GM19025 (cell line): ENCODE measurements around the gene PRKAB1.
"Not testable (repeated sequence)": the region's sequence is repeated elsewhere in the genome, so short reads cannot be mapped to it uniquely, and the experiment has no call there.

ENCODE experiments used
- ATAC-seq: cut with Tn5 transposase; IDR thresholded peaks from one replicate; pipeline ENCODE4 v1.9.1; 2021; ENCODE audit warnings: mild to moderate bottlenecking, low read depth, moderate library complexity; ENCODE audit not compliant: unreplicated experiment

The PRKAB1 gene

DNA sequence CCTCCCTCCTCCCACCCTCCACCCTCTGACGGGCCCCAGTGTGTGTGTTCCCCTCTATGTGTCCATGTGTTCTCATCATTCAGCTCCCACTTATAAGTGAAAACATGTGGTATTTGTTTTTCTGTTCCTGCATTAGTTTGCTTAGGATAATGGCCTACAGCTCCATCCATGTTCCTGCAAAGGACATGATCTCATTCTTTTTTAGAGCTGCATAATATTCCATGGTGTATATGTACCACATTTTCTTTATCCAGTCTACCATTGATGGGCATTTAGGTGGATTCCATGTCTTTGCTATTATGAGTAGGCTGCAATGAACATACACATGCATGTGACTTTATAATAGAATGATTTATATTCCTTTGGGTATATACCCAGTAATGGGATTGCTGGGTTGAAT, 38.5 kb downstream of the PRKAB1 start:
- not testable (repeated sequence) for ATAC-seq

DNA sequence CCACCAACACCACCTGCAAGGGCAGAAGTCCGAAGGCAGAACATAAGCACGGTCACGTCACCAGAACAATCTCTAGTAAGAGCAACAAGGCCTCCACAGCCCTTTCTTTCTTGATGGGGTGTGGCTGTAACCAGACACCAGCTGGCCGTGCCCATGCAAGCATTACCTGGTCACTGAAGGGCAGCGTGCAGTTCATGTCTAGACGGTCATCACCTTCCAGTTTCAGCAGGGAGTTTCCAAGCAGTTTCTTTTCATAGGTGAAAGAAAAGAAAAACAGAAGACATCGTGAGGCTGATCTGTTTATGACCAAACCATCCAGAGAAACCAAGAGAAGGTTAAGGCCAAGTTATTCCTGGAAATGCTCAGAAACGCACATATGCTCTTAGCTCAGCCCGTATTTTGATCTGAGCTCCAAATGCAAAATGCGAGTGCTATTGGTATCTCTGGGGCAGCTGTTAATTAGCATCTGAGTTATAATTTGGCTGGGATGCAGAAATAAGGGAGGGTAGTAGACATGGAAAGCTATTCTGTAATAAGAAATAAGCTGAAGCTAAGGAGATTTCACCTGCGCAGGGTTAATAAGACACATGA, 42.5 kb downstream of the PRKAB1 start:
- no peak for ATAC-seq

DNA sequence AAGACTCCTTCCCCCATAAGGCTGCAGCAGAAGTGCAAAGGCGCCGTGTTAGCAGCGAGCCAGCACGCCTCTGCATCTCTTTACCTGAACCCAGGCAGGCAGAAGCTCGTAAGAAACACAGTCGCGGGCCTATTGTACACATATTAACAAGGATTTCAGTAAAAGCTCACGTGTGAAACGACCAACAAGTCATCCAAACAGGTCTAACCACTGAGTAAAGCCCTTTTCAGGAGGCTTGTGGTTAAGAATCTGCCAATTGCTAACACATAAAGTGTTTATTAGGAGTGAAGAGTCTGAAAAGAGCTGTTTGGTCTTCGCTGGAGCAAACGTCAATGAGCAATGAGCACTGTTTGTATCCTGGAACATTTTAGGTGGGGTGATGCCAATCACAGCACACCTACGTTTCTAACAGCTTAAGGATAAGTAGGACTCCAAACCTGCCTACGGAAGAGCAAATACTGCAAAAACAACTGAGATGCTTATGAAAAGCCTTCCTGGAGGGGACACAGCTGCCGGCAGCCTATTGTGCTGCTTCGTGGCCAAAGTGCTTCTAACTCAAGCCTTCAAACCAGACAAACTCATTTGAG, 43.1 kb downstream of the PRKAB1 start:
- no peak for ATAC-seq

- ATAC-seq = no peak
Measured at GRCh38 chr12:119711693-119712092, 43.8 kb downstream of the PRKAB1 start.

DNA sequence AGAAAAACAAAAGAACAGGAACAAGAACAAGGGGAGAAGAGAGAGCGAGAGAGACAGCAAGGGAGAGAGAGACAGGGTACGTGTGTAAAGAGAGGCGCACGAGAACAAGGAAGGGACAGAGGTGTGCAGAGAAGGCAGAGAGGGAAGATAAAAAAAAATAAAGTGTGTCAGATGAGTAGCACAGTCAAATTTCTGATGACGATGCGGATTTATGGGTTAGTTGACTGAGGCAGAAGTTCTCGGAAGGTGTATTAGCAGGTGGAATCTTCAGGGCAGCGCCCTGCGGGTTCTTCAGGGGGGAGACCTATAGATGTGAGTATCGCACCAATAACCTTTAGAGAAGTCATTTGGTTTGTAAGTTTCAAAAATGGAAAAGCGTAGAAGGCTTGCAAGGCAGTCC, 44.8 kb downstream of the PRKAB1 start:
- no peak for ATAC-seq

GRCh38 chr12:119713551-119714031, 45.7 kb downstream of the PRKAB1 start:
- ATAC-seq = no peak

DNA sequence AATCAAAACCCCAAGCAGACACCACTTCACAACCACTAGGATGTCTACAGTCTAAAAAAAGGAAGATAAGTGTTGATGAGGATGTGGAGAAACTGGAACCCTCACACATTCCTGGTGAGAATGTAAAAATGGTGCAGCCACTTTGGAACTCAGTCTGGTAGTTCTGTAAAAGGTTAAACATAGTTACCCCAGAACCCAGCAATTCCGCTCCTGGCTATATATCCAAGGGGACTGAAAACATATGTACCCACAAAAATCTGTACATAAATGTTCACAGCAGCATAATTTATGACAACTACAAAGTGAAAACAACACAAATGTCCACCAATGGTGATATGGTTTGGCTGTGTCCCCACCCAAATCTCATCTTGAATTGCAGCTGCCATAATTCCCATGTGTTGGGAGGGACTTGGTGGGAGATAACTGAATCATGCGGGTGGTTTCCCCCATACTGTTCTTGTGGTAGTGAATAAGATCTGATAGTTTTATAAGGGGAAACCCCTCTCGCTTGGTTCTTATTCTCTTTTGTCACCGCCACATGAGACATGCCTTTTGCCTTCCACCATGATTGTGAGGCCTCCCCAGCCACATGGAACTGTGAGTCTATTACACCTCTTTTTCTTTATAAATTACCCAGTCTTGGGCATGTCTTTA, 46.8 kb downstream of the PRKAB1 start:
- ATAC-seq = no peak

- ATAC-seq = no peak
Measured at GRCh38 chr12:119715268-119715620, 47.3 kb downstream of the PRKAB1 start.

GRCh38 chr12:119718141-119718540, 50.2 kb downstream of the PRKAB1 start:
- no peak for ATAC-seq

DNA sequence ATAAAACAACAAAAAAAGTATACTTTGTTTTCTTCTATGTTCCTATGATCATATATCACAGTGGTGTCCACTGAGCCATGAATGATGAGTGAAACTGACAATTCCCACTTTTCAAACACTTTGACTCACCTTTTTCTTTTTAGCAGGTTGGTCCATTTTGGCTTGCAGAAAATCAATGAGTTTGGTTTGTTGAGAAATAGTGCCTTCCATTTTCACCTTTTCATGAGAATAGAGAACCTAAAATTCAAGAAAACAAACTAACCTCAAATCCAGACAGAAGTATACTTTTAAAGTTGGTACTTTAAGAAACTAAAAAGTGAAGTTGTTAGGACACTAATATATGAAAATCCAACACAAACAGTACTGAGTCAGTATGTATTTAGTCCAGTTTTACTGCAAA, 52.4 kb downstream of the PRKAB1 start:
- ATAC-seq = no peak

- ATAC-seq = no peak
Measured at GRCh38 chr12:119721306-119721705, 53.4 kb downstream of the PRKAB1 start.

DNA sequence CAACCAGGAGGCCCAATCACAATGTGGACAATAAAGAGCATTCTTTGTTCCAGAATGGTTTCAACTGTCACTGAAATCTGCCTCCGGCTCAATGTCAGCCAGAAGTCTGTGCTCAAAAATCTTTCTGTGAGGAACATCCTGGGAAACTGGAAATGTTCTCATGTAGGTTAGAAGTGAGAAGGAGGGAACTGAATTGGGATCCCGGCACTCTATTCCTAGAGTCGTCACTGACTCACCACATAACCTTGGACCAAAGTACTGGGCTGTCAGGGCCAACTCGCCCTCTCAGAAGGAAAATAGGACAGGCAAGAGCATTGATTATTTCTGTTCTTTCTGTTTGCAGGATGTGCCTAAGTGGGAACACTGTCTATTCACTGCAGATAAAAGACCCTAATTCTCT, 57.6 kb downstream of the PRKAB1 start:
- no peak for ATAC-seq

- ATAC-seq = no peak
Measured at GRCh38 chr12:119727600-119728443, 59.9 kb downstream of the PRKAB1 start.

- no peak for ATAC-seq
Measured at GRCh38 chr12:119728444-119728745, 60.5 kb downstream of the PRKAB1 start.

DNA sequence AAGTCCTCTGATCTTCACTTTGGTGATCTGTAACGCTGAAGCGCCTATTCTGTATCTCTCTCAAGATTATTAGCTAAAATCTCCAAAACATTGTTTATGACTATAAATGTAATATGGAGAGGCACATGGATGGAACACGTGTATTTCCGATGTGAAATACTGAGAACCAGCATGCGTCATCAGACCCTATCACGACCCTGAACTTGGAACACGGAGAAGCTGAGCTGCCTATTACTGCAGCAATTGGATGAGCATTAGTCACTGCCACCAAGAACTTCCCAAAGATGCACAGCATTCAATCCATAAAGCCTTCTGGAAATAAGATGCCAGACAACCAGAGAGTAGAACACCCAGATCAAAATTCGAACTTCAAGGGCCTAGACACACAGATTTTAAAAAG, 61.9 kb downstream of the PRKAB1 start:
- no peak for ATAC-seq

- ATAC-seq = no peak
Measured at GRCh38 chr12:119730381-119730780, 62.4 kb downstream of the PRKAB1 start.
